ENCODE results near the gene ITM2A. TPM values are rescaled to one million over a fixed set of nuclear protein-coding genes. Genes with fewer than 3 reads are reported as not detected.

Gene ITM2A
- total RNA-seq, 1 experiment from 2014 or later, result not detected

GRCh38 chrX:79330022-79330421 lies 37.1 kb downstream of the ITM2A start:
- in situ Hi-C loops (cut with HindIII; ENCODE audit: low sequenced_read_pairs), result no loop called here
- no peak for DNase-seq (ENCODE audit: low spot score)

- in situ Hi-C loops (cut with HindIII; ENCODE audit: low sequenced_read_pairs), result no loop called here
Observed at GRCh38 chrX:79325263-79325958, 41.7 kb downstream of the ITM2A start.

More at GRCh38 chrX:79325263-79325958, 41.7 kb downstream of the ITM2A start:
- DNase-seq (ENCODE audit: low spot score), result no peak

Other genes starting within 250 kb of the ITM2A start
- not detected in 2 replicates for gene GPR174, start 222.6 kb downstream of the ITM2A start, total RNA-seq (2014; rRNA removed; shearing (Covaris generic))

Measured in G401 (cell line).